WERI-Rb-1 (cell line): ENCODE data around the gene TPPP.
A peak's percentile ranks its signal among the peaks of the same experiment; 100 is the strongest.

Experiments
- DNase-seq: peaks from one replicate; pipeline ENCODE4 v3.0.0-alpha.2; 2020
- H3K27ac ChIP-seq: fragments of 250-450 bp; sonication (Bioruptor Pico); 2 replicates; pipeline ENCODE4 v1.5.1; 2020; ENCODE audit warnings: mild to moderate bottlenecking, moderate library complexity
- H3K27me3 ChIP-seq: fragments of 250-450 bp; sonication (Bioruptor Pico); 2 replicates; pipeline ENCODE4 v1.5.1; 2021; ENCODE audit warnings: mild to moderate bottlenecking, low read depth, moderate library complexity; ENCODE audit not compliant: insufficient read depth, severe bottlenecking
- H3K36me3 ChIP-seq: fragments of 250-450 bp; sonication (Bioruptor Pico); 2 replicates; pipeline ENCODE4 v1.5.1; 2020; ENCODE audit warnings: mild to moderate bottlenecking, moderate library complexity
- H3K4me3 ChIP-seq: 2 replicates; pipeline ENCODE4 v1.5.1; 2011; ENCODE audit warnings: low read depth, mild to moderate bottlenecking, control low read depth, low read length
- H3K9me3 ChIP-seq: fragments of 250-450 bp; sonication (Bioruptor Pico); 2 replicates; pipeline ENCODE4 v1.5.1; 2021; ENCODE audit warnings: mild to moderate bottlenecking, moderate library complexity; ENCODE audit not compliant: severe bottlenecking
- CTCF ChIP-seq: IDR thresholded peaks from 2 replicates; pipeline ENCODE4 v1.5.1; 2011; ENCODE audit warnings: low read depth, mild to moderate bottlenecking, control low read depth, inconsistent platforms, low read length

TPPP gene

GRCh38 chr5:670396-671270, 22.5 kb downstream of the TPPP start:
- Histone ChIP-seq H3K27ac (no peak overlapping the region), H3K4me3 (no peak overlapping the region), H3K27me3 (peaks cover 30% of the 10 kb centered on the region), H3K9me3 (no peaks in the 10 kb centered on the region), H3K36me3 (peaks cover 25% of the 10 kb centered on the region)
- no peak for DNase-seq
- TF ChIP-seq CTCF: 0 out of 2 replicates have a peak, but pooled peaks have one; percentile 2

GRCh38 chr5:669842-670395, 23.2 kb downstream of the TPPP start:
- Histone ChIP-seq H3K36me3 (peaks cover 29% of the 10 kb centered on the region), H3K4me3 (no peak overlapping the region), H3K9me3 (no peaks in the 10 kb centered on the region), H3K27me3 (peaks cover 28% of the 10 kb centered on the region), H3K27ac (no peak overlapping the region)
- no peak for TF ChIP-seq CTCF
- no peak for DNase-seq

- H3K36me3 ChIP-seq: peaks cover 35% of the 10 kb centered on the region
- peaks cover 24% of the 10 kb centered on the region for H3K27me3 ChIP-seq
- H3K27ac ChIP-seq: no peak overlapping the region
- peak; percentile 96 for TF ChIP-seq CTCF
- no peaks in the 10 kb centered on the region for H3K9me3 ChIP-seq
- H3K4me3 ChIP-seq: no peak overlapping the region
- peak; percentile 68 for DNase-seq
Observed at GRCh38 chr5:669111-669841, 23.9 kb downstream of the TPPP start.

- H3K4me3 ChIP-seq: no peak overlapping the region
- TF ChIP-seq CTCF: no peak
- DNase-seq: no peak
- no peak overlapping the region for H3K27ac ChIP-seq
- no peaks in the 10 kb centered on the region for H3K9me3 ChIP-seq
- peaks cover 16% of the 10 kb centered on the region for H3K27me3 ChIP-seq
- peaks cover 44% of the 10 kb centered on the region for H3K36me3 ChIP-seq
Observed at GRCh38 chr5:668283-668995, 24.7 kb downstream of the TPPP start.

GRCh38 chr5:666816-667498, 26.2 kb downstream of the TPPP start:
- peaks cover under 1% of the 10 kb centered on the region for H3K27me3 ChIP-seq
- H3K9me3 ChIP-seq: no peaks in the 10 kb centered on the region
- no peak overlapping the region for H3K27ac ChIP-seq
- no peak overlapping the region for H3K4me3 ChIP-seq
- no peak for TF ChIP-seq CTCF
- H3K36me3 ChIP-seq: peaks cover 55% of the 10 kb centered on the region
- no peak for DNase-seq
